Upper lobe of right lung (tissue), 1 donor: ENCODE results near the gene KIAA0232. TPM values are rescaled to one million over a fixed set of nuclear protein-coding genes. Genes with fewer than 3 reads are reported as not detected.

Source experiments
- ATAC-seq: fragments of 200-7000 bp; cut with Tn5 transposase; one replicate; pipeline ENCODE4 v1.9.1; 2020; ENCODE audit warnings: mild to moderate bottlenecking, moderate library complexity
- DNase-seq: peaks from one replicate; pipeline ENCODE4 v3.0.0-alpha.2; 2020
- H3K27ac ChIP-seq: fragments of 200-600 bp; one replicate; pipeline ENCODE4 v1.8.0; 2022
- H3K27me3 ChIP-seq: fragments of 200-600 bp; one replicate; pipeline ENCODE4 v1.8.0; 2022; ENCODE audit warnings: mild to moderate bottlenecking
- H3K36me3 ChIP-seq: fragments of 200-600 bp; one replicate; pipeline ENCODE4 v1.8.0; 2022
- H3K4me1 ChIP-seq: fragments of 200-600 bp; one replicate; pipeline ENCODE4 v1.8.0; 2022
- H3K4me3 ChIP-seq: fragments of 200-600 bp; one replicate; pipeline ENCODE4 v1.8.0; 2022; ENCODE audit warnings: mild to moderate bottlenecking
- H3K9me3 ChIP-seq: fragments of 200-600 bp; one replicate; pipeline ENCODE4 v1.8.0; 2022
- intact Hi-C: fragments of 100-400 bp; cut with DNase I; formaldehyde crosslinking; loops from one replicate; pipeline ENCODE4 v1.11.0; 2022
- total RNA-seq: library from RNA; stranded (reverse); fragmentation: NEBNext Ultra II Directional; extraction: Animal tissue kit (Norgen Biotek cat#: 25700); gene quantifications from one replicate; pipeline ENCODE4 v1.2.1, GENCODE V29; 2021
- TF ChIP-seq, protein P1 (sequence below): fragments of 200-600 bp; IDR thresholded peaks from one replicate; pipeline ENCODE4 v1.8.0; 2022; ENCODE audit warnings: antibody characterized with exemption
- donor health status: DM: no; HTN: yes; CAD: no; lungs with severe emphysema.

Gene KIAA0232
- total RNA-seq, 1 donor from 2014 or later = 30.9 TPM

DNA sequence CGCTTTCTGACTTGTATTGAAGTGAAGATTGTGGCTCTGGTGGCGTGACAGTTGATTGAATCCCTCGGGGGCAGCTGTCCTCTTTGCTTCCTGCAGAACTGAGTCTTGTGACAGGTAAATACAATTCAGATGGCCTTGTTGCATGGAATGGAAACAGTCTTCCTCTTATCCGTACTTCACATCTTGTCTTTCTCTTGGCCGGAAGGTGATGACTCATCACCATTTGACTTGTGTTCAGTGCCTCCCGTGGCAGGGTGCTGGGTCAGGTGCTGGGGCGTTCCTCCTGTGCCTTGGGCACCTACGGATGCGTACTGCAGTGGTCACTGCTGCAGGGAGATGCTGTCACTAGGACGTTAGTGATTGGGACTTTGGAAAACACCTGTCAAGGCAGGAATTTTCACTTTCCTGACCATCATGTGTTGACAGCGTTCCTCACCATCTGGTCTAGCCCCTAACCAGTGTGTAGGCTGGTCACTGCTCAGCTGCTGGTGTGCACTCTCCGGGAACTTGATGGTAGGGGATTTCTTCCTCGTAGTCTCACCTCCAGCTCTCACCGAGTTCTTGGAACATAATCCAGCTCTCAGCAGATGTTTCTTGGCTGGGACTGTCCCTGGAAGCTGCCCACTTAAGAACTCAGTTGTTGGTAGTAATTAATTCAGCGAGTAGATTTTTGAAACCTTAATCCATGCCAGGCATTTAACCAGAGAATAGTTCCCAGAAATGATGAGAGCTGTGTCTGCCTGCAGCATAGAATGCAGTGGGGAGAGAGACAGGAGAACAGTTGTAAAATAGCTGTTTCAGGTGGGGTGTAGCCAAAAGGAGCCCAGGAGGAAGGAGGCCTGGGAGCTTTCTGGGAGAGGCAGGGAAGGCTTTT is 134.3 kb downstream of the KIAA0232 start:
- ATAC-seq = peak; percentile 39
- peak overlapping the region; percentile 85 for H3K27ac ChIP-seq
- peaks cover 46% of the 10 kb centered on the region for H3K4me1 ChIP-seq
- intact Hi-C loops = no loop called here
- H3K9me3 ChIP-seq = no peaks in the 10 kb centered on the region
- no peaks in the 10 kb centered on the region for H3K27me3 ChIP-seq
- TF ChIP-seq, protein P1, sequence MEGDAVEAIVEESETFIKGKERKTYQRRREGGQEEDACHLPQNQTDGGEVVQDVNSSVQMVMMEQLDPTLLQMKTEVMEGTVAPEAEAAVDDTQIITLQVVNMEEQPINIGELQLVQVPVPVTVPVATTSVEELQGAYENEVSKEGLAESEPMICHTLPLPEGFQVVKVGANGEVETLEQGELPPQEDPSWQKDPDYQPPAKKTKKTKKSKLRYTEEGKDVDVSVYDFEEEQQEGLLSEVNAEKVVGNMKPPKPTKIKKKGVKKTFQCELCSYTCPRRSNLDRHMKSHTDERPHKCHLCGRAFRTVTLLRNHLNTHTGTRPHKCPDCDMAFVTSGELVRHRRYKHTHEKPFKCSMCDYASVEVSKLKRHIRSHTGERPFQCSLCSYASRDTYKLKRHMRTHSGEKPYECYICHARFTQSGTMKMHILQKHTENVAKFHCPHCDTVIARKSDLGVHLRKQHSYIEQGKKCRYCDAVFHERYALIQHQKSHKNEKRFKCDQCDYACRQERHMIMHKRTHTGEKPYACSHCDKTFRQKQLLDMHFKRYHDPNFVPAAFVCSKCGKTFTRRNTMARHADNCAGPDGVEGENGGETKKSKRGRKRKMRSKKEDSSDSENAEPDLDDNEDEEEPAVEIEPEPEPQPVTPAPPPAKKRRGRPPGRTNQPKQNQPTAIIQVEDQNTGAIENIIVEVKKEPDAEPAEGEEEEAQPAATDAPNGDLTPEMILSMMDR = no peak
- no peak overlapping the region for H3K4me3 ChIP-seq
- DNase-seq = no peak
- no peaks in the 10 kb centered on the region for H3K36me3 ChIP-seq

GRCh38 chr4:6917461-6918271 is 135.1 kb downstream of the KIAA0232 start:
- peak overlapping the region; percentile 85 for H3K27ac ChIP-seq
- intact Hi-C loops = no loop called here
- ATAC-seq (peak; percentile 85), DNase-seq (peak; percentile 91)
- H3K27me3 ChIP-seq = no peaks in the 10 kb centered on the region
- TF ChIP-seq, protein P1 = peak; percentile 56
- peaks cover 50% of the 10 kb centered on the region for H3K4me1 ChIP-seq
- no peak overlapping the region for H3K4me3 ChIP-seq
- no peaks in the 10 kb centered on the region for H3K36me3 ChIP-seq
- H3K9me3 ChIP-seq = no peaks in the 10 kb centered on the region

- H3K4me3 ChIP-seq = no peak overlapping the region
- no peaks in the 10 kb centered on the region for H3K27me3 ChIP-seq
- TF ChIP-seq, protein P1 = no peak
- intact Hi-C loops = no loop called here
- peaks cover 1% of the 10 kb centered on the region for H3K36me3 ChIP-seq
- no peak for DNase-seq
- H3K9me3 ChIP-seq = no peaks in the 10 kb centered on the region
- H3K4me1 ChIP-seq = peaks cover 50% of the 10 kb centered on the region
- H3K27ac ChIP-seq = peak overlapping the region; percentile 85
- ATAC-seq = no peak
Measured at GRCh38 chr4:6918338-6918737, 135.8 kb downstream of the KIAA0232 start.

GRCh38 chr4:6920171-6920570 is 137.6 kb downstream of the KIAA0232 start:
- ATAC-seq (peak; percentile 75), DNase-seq (peak; percentile 85)
- Histone ChIP-seq H3K27ac (peak overlapping the region; percentile 85), H3K9me3 (no peaks in the 10 kb centered on the region), H3K4me3 (no peak overlapping the region), H3K36me3 (peaks cover 15% of the 10 kb centered on the region), H3K4me1 (peaks cover 46% of the 10 kb centered on the region), H3K27me3 (no peaks in the 10 kb centered on the region)
- TF ChIP-seq, protein P1 = no peak
- intact Hi-C loops = no loop called here

DNA sequence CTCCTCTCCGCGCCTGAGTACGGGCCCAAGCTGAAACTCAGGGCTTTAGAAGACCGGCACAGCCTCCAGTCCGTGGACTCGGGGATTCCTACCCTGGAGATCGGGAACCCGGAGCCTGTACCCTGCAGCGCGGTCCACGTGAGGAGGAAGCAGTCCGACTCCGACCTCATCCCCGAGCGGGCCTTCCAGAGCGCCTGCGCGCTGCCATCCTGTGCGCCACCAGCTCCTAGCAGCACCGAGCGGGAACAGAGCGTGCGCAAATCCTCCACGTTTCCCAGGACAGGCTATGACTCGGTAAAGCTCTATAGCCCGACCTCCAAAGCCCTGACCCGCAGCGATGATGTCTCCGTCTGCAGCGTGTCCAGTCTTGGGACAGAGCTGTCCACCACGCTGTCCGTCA is 141.0 kb downstream of the KIAA0232 start:
- ATAC-seq = no peak
- H3K9me3 ChIP-seq = no peaks in the 10 kb centered on the region
- H3K4me3 ChIP-seq = no peak overlapping the region
- no peak overlapping the region for H3K27ac ChIP-seq
- DNase-seq = no peak
- H3K27me3 ChIP-seq = no peaks in the 10 kb centered on the region
- peaks cover 15% of the 10 kb centered on the region for H3K36me3 ChIP-seq
- intact Hi-C loops = no loop called here
- TF ChIP-seq, protein P1 = no peak
- H3K4me1 ChIP-seq = peaks cover 45% of the 10 kb centered on the region
